WERI-Rb-1 (cell line): ENCODE measurements around the gene ZNF793.

Experiments used
- DNase-seq: peaks from one replicate; pipeline ENCODE4 v3.0.0-alpha.2; 2020
- H3K27ac ChIP-seq: fragments of 250-450 bp; sonication (Bioruptor Pico); 2 replicates; pipeline ENCODE4 v1.5.1; 2020; ENCODE audit warnings: mild to moderate bottlenecking, moderate library complexity
- H3K27me3 ChIP-seq: fragments of 250-450 bp; sonication (Bioruptor Pico); 2 replicates; pipeline ENCODE4 v1.5.1; 2021; ENCODE audit warnings: mild to moderate bottlenecking, low read depth, moderate library complexity; ENCODE audit not compliant: insufficient read depth, severe bottlenecking
- H3K36me3 ChIP-seq: fragments of 250-450 bp; sonication (Bioruptor Pico); 2 replicates; pipeline ENCODE4 v1.5.1; 2020; ENCODE audit warnings: mild to moderate bottlenecking, moderate library complexity
- H3K4me3 ChIP-seq: 2 replicates; pipeline ENCODE4 v1.5.1; 2011; ENCODE audit warnings: low read depth, mild to moderate bottlenecking, control low read depth, low read length
- H3K9me3 ChIP-seq: fragments of 250-450 bp; sonication (Bioruptor Pico); 2 replicates; pipeline ENCODE4 v1.5.1; 2021; ENCODE audit warnings: mild to moderate bottlenecking, moderate library complexity; ENCODE audit not compliant: severe bottlenecking
- TF ChIP-seq, protein P1 (sequence below): IDR thresholded peaks from 2 replicates; pipeline ENCODE4 v1.5.1; 2011; ENCODE audit warnings: low read depth, mild to moderate bottlenecking, control low read depth, inconsistent platforms, low read length

Gene ZNF793

DNA sequence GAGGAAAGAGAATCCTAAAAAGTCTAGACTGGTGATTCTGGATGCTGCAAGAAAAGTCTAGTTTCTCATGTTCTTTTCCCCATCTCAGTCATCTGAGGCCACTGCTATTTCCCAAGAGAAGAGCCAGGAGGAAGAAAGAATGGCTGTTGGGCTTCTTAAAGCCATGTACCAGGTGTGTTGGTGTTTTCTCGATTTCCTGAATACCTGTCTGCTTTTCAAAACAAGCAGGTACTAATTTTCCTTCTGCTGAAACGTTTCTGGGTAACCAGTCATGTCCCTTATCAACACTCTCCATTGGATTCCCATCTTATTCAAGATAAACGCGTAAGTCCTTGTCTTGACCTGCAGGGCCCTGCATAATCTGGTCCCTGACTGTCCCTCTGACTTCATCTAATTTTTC lies 36.5 kb upstream of the ZNF793 start:
- Histone ChIP-seq H3K27ac (no peak overlapping the region), H3K4me3 (peak overlapping the region; percentile 62), H3K9me3 (no peaks in the 10 kb centered on the region), H3K36me3 (peaks cover 21% of the 10 kb centered on the region), H3K27me3 (no peaks in the 10 kb centered on the region)
- no peak for DNase-seq
- TF ChIP-seq, protein P1, sequence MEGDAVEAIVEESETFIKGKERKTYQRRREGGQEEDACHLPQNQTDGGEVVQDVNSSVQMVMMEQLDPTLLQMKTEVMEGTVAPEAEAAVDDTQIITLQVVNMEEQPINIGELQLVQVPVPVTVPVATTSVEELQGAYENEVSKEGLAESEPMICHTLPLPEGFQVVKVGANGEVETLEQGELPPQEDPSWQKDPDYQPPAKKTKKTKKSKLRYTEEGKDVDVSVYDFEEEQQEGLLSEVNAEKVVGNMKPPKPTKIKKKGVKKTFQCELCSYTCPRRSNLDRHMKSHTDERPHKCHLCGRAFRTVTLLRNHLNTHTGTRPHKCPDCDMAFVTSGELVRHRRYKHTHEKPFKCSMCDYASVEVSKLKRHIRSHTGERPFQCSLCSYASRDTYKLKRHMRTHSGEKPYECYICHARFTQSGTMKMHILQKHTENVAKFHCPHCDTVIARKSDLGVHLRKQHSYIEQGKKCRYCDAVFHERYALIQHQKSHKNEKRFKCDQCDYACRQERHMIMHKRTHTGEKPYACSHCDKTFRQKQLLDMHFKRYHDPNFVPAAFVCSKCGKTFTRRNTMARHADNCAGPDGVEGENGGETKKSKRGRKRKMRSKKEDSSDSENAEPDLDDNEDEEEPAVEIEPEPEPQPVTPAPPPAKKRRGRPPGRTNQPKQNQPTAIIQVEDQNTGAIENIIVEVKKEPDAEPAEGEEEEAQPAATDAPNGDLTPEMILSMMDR, result no peak

DNA sequence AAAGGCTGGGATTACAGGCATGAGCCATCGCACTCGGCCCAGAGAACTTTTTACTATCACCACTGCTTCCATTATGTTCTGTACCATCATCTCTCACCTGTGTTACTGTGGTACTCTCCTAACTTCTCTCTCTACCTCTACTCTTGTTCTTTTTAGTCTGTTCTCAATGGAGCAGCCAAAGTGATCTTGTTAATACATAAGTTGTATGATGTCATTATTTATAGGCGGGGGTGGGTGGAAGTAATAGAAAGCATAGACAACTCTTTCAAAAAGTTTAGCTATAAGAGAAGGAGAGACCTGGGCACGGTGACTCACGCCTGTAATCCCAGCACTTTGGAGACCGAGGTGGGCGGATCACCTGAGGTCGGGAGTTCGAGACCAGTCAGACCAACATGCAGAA lies 34.6 kb upstream of the ZNF793 start:
- no peaks in the 10 kb centered on the region for H3K27me3 ChIP-seq
- H3K4me3 ChIP-seq, result no peak overlapping the region
- no peaks in the 10 kb centered on the region for H3K9me3 ChIP-seq
- TF ChIP-seq, protein P1, result no peak
- H3K36me3 ChIP-seq, result peaks cover 30% of the 10 kb centered on the region
- no peak for DNase-seq
- no peak overlapping the region for H3K27ac ChIP-seq

DNA sequence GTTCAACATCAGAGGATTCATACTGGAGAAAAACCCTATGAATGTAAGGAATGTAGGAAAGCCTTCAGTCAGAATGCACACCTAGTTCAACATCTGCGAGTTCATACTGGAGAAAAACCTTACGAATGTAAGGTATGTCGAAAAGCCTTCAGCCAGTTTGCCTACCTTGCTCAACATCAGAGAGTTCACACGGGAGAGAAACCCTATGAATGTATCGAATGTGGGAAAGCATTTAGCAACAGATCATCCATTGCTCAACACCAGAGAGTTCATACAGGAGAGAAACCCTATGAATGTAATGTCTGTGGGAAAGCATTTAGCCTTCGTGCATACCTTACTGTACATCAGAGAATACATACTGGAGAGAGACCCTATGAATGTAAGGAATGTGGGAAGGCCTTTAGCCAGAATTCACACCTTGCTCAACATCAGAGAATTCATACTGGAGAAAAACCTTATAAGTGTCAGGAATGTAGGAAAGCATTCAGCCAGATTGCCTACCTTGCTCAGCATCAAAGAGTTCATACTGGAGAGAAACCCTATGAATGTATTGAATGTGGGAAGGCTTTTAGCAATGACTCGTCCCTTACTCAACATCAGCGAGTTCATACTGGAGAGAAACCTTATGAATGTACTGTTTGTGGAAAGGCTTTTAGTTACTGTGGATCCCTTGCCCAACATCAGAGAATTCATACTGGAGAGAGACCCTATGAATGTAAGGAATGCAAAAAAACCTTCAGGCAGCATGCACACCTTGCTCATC lies 22.2 kb upstream of the ZNF793 start:
- Histone ChIP-seq H3K36me3 (peaks cover 64% of the 10 kb centered on the region), H3K27ac (no peak overlapping the region), H3K4me3 (no peak overlapping the region), H3K9me3 (peaks cover 46% of the 10 kb centered on the region), H3K27me3 (no peaks in the 10 kb centered on the region)
- no peak for DNase-seq
- TF ChIP-seq, protein P1, result no peak

DNA sequence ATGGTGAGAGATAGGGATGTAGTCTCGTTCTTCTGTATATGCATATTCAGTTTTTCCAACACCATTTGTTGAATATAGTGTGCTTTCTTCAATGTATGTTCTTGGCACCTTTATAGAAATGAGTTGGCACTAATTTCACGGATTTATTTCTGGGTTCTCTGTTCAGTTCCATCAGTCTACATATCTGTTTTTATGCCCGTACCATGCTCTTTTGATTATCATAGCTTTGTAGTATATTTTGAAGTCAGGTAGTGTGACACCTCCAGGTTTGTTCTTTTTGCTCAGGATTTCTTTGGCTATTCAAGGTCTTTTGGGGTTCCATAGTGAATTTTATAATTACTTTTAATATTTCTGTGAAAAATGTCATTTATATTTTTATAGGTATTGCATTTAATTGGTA lies 14.5 kb upstream of the ZNF793 start:
- Histone ChIP-seq H3K9me3 (peaks cover 6% of the 10 kb centered on the region), H3K4me3 (no peak overlapping the region), H3K36me3 (no peaks in the 10 kb centered on the region), H3K27me3 (no peaks in the 10 kb centered on the region), H3K27ac (no peak overlapping the region)
- TF ChIP-seq, protein P1, result no peak
- no peak for DNase-seq

DNA sequence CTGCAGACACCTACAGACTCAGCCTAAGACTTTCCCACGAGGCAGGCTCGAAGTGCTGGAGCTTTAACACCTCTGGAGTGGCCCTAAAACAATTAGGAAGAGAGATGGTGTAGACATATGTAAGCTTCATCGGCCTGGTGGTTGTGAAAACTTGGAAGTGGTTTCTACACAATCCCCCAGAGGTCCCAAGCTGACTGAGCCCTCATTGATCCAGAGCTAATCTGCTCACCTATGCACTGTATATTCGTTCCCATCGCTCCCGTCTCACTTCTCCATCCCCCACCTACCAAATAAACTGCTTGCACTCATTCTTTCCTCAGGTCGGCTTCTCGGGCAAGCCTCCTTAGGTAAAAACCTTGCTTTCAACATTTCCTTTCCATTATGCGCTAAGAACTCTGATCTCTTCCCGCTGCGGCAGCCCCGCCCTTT lies 767 bp upstream of the ZNF793 start:
- Histone ChIP-seq H3K27me3 (no peaks in the 10 kb centered on the region), H3K36me3 (peaks cover 19% of the 10 kb centered on the region), H3K4me3 (peak overlapping the region; percentile 83), H3K27ac (peak overlapping the region; percentile 99), H3K9me3 (peaks cover 7% of the 10 kb centered on the region)
- DNase-seq, result no peak
- TF ChIP-seq, protein P1, result no peak

DNA sequence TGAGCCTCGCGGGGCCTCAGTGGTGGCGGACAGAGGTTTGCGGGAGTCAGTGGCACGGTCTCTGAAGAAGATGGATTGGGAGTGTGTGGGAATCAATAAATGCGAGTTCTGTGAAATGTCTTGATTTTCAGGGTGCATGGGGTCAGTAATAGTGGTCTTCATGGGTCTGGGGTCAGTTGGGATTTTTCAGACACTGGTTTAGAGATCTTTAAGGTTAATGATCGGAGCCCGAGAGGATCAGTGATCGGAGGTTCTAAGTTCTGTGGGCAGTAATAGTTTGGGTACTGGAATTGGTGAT lies 377 bp downstream of the ZNF793 start:
- no peak for DNase-seq
- H3K9me3 ChIP-seq, result peaks cover 7% of the 10 kb centered on the region
- TF ChIP-seq, protein P1, result no peak
- H3K27ac ChIP-seq, result peak overlapping the region; percentile 99
- no peaks in the 10 kb centered on the region for H3K27me3 ChIP-seq
- peak overlapping the region; percentile 83 for H3K4me3 ChIP-seq
- H3K36me3 ChIP-seq, result peaks cover 30% of the 10 kb centered on the region
